Measurements from ENCODE around the gene PTPRD.

The PTPRD gene

GRCh38 chr9:9061627-9062026 is 1551.2 kb downstream of the PTPRD start:
- TF ChIP-seq REST (IDR thresholded peaks at IDR 0.05; ENCODE audit: insufficient read depth in 1 of 2, low read depth in 2 of 2, low read length in 2 of 2): no peak
- no peak for TF ChIP-seq FOXP2 (optimal IDR thresholded peaks at IDR 0.05; ENCODE audit: borderline replicate concordance, extremely low read depth, extremely low read length, insufficient read depth)
- no peak for TF ChIP-seq TAF1 (IDR thresholded peaks at IDR 0.05; ENCODE audit: borderline replicate concordance, insufficient read depth, low read length)
- TF ChIP-seq POLR2AphosphoS5 (IDR thresholded peaks at IDR 0.05; ENCODE audit: low read depth, low read length): no peak
- TF ChIP-seq SIN3A (IDR thresholded peaks at IDR 0.05; ENCODE audit: borderline replicate concordance, insufficient read depth, low read length): no peak

- TF ChIP-seq SIN3A (IDR thresholded peaks at IDR 0.05; ENCODE audit: borderline replicate concordance, insufficient read depth, low read length) (no peak), POLR2AphosphoS5 (IDR thresholded peaks at IDR 0.05; ENCODE audit: low read depth, low read length) (no peak), FOXP2 (optimal IDR thresholded peaks at IDR 0.05; ENCODE audit: borderline replicate concordance, extremely low read depth, extremely low read length, insufficient read depth) (no peak), REST (IDR thresholded peaks at IDR 0.05; ENCODE audit: insufficient read depth in 1 of 2, low read depth in 2 of 2, low read length in 2 of 2) (no peak), TAF1 (IDR thresholded peaks at IDR 0.05; ENCODE audit: borderline replicate concordance, insufficient read depth, low read length) (no peak)
These were observed 1558.3 kb downstream of the PTPRD start for GRCh38 chr9:9054354-9054992.

GRCh38 chr9:9045572-9045971 is 1567.2 kb downstream of the PTPRD start:
- TF ChIP-seq TAF1 (IDR thresholded peaks at IDR 0.05; ENCODE audit: borderline replicate concordance, insufficient read depth, low read length) (no peak), REST (IDR thresholded peaks at IDR 0.05; ENCODE audit: insufficient read depth in 1 of 2, low read depth in 2 of 2, low read length in 2 of 2) (no peak), SIN3A (IDR thresholded peaks at IDR 0.05; ENCODE audit: borderline replicate concordance, insufficient read depth, low read length) (no peak), FOXP2 (optimal IDR thresholded peaks at IDR 0.05; ENCODE audit: borderline replicate concordance, extremely low read depth, extremely low read length, insufficient read depth) (no peak)

- no peak for TF ChIP-seq REST (IDR thresholded peaks at IDR 0.05; ENCODE audit: insufficient read depth in 1 of 2, low read depth in 2 of 2, low read length in 2 of 2)
- TF ChIP-seq TAF1 (IDR thresholded peaks at IDR 0.05; ENCODE audit: borderline replicate concordance, insufficient read depth, low read length): no peak
- TF ChIP-seq FOXP2 (optimal IDR thresholded peaks at IDR 0.05; ENCODE audit: borderline replicate concordance, extremely low read depth, extremely low read length, insufficient read depth): no peak
- TF ChIP-seq POLR2AphosphoS5 (IDR thresholded peaks at IDR 0.05; ENCODE audit: low read depth, low read length): no peak
- TF ChIP-seq SIN3A (IDR thresholded peaks at IDR 0.05; ENCODE audit: borderline replicate concordance, insufficient read depth, low read length): no peak
These were observed 1567.7 kb downstream of the PTPRD start for GRCh38 chr9:9045072-9045471.

All from PFSK-1 (cell line).